Measurements from ENCODE around the gene DZIP3.

- TF ChIP-seq EZH2 (IDR thresholded peaks at IDR 0.05; ENCODE audit: low read length, missing control alignments), result no peak
- no peak for TF ChIP-seq CTCF (conservative IDR thresholded peaks at IDR 0.05 in 1 of 2, IDR thresholded peaks at IDR 0.05 in 1 of 2; ENCODE audit: low read depth in 1 of 2, low read length in 2 of 2)
These were observed 5.8 kb downstream of the DZIP3 start for GRCh38 chr3:108595321-108595720.
